ENCODE results near the gene SRGAP3.

GRCh38 chr3:9185046-9185445 lies 64.4 kb downstream of the SRGAP3 start:
- TF ChIP-seq POLR2A (IDR thresholded peaks at IDR 0.05) (no peak), CTCF (IDR thresholded peaks at IDR 0.05) (no peak)
